Measurements from ENCODE around the gene IGSF21.

- no peak for TF ChIP-seq EP300 (IDR thresholded peaks at IDR 0.05; ENCODE audit: borderline replicate concordance in 1 of 2, control insufficient read depth in 1 of 2, low read depth in 2 of 2, low read length in 2 of 2)
- no peak for TF ChIP-seq GABPA (IDR thresholded peaks at IDR 0.05; ENCODE audit: low read depth)
- no peak for TF ChIP-seq ETV6 (conservative IDR thresholded peaks at IDR 0.05 in 1 of 2, IDR thresholded peaks at IDR 0.05 in 1 of 2; ENCODE audit: borderline replicate concordance in 1 of 2, low read depth in 1 of 2)
Measured at GRCh38 chr1:18411820-18412641, 304.4 kb downstream of the IGSF21 start.

All from GM12878 (cell line).